HFFc6 (cell line): ENCODE results near the gene TMEM63B. TPM values are rescaled to one million over a fixed set of nuclear protein-coding genes. Genes with fewer than 3 reads are reported as not detected.

ENCODE experiments used
- DNase-seq: peaks from one replicate; pipeline ENCODE4 v3.0.0-alpha.2; 2018
- H3K27ac Mint-ChIP-seq: 2 replicates; pipeline ENCODE4 v1.8.0; 2020; ENCODE audit warnings: mild to moderate bottlenecking, mixed read lengths
- H3K27me3 Mint-ChIP-seq: 2 replicates; pipeline ENCODE4 v1.8.0; 2021; ENCODE audit warnings: mild to moderate bottlenecking, moderate library complexity, mixed read lengths; ENCODE audit not compliant: insufficient read depth
- H3K36me3 Mint-ChIP-seq: 2 replicates; pipeline ENCODE4 v1.8.0; 2021; ENCODE audit warnings: low read depth, mixed read lengths
- H3K4me1 Mint-ChIP-seq: 2 replicates; pipeline ENCODE4 v1.8.0; 2020; ENCODE audit warnings: low read depth, mixed read lengths
- H3K4me3 Mint-ChIP-seq: 2 replicates; pipeline ENCODE4 v1.8.0; 2020; ENCODE audit warnings: mild to moderate bottlenecking, moderate library complexity, mixed read lengths
- H3K9me3 Mint-ChIP-seq: 2 replicates; pipeline ENCODE4 v1.8.0; 2020; ENCODE audit warnings: mild to moderate bottlenecking, mixed read lengths
- long read RNA-seq: library from polyadenylated mRNA; unstranded; transcript quantifications from one replicate; pipeline ENCODE4 v2.0.0, GENCODE V29; 2019
- total RNA-seq, 6 experiments: library from RNA; stranded (reverse); fragmentation: NEBNext Ultra II Directional; extraction: Animal tissue kit (Norgen Biotek cat#: 25700); gene quantifications; 2 replicates in 1 of 6; 3 replicates in 5 of 6; pipeline ENCODE4 v1.2.3, GENCODE V29; 2021
- TF ChIP-seq, protein P1 (sequence below): fragments of 200-600 bp; sonication (generic); IDR thresholded peaks from 2 replicates; pipeline ENCODE4 v1.5.0; 2021; ENCODE audit warnings: antibody characterized with exemption, mild to moderate bottlenecking

The TMEM63B gene
- total RNA-seq, result 10 to 100 TPM; 38.3 to 55.1 (median 44.7) TPM
- long read RNA-seq, partial matches to known transcripts, result 1 of 2 reads
- long read RNA-seq, other reads (novel, unspliced or antisense), result 1 of 2 reads

- Mint-ChIP-seq H3K27me3 (no peaks in the 10 kb centered on the region), H3K9me3 (no peaks in the 10 kb centered on the region), H3K36me3 (peaks cover 16% of the 10 kb centered on the region), H3K4me3 (peak within 1 kb of the TSS; percentile 94), H3K27ac (peak within 1 kb of the TSS; percentile 90), H3K4me1 (peaks cover 51% of the 10 kb centered on the region)
- peak; percentile 79 for DNase-seq
- TF ChIP-seq, protein P1, sequence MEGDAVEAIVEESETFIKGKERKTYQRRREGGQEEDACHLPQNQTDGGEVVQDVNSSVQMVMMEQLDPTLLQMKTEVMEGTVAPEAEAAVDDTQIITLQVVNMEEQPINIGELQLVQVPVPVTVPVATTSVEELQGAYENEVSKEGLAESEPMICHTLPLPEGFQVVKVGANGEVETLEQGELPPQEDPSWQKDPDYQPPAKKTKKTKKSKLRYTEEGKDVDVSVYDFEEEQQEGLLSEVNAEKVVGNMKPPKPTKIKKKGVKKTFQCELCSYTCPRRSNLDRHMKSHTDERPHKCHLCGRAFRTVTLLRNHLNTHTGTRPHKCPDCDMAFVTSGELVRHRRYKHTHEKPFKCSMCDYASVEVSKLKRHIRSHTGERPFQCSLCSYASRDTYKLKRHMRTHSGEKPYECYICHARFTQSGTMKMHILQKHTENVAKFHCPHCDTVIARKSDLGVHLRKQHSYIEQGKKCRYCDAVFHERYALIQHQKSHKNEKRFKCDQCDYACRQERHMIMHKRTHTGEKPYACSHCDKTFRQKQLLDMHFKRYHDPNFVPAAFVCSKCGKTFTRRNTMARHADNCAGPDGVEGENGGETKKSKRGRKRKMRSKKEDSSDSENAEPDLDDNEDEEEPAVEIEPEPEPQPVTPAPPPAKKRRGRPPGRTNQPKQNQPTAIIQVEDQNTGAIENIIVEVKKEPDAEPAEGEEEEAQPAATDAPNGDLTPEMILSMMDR, result no peak
These were observed at the start of gene TMEM63B, which contains the start of gene MRPL14 for GRCh38 chr6:44127186-44128019. Gene TMEM63B (plus strand): TSS chr6:44127554. CDS start chr6:44134585, 7,031 bp downstream. Gene MRPL14 (minus strand): TSS chr6:44127452. CDS start chr6:44116611, 10,841 bp downstream.

GRCh38 chr6:44078219-44078826, 49.0 kb upstream of the TMEM63B start:
- Mint-ChIP-seq H3K4me1 (peaks cover 15% of the 10 kb centered on the region), H3K36me3 (no peaks in the 10 kb centered on the region), H3K4me3 (no peak overlapping the region), H3K27me3 (no peaks in the 10 kb centered on the region; the same call in 1 of the 2 replicates), H3K27ac (no peak overlapping the region), H3K9me3 (no peaks in the 10 kb centered on the region)
- TF ChIP-seq, protein P1, result no peak
- DNase-seq, result no peak

DNA sequence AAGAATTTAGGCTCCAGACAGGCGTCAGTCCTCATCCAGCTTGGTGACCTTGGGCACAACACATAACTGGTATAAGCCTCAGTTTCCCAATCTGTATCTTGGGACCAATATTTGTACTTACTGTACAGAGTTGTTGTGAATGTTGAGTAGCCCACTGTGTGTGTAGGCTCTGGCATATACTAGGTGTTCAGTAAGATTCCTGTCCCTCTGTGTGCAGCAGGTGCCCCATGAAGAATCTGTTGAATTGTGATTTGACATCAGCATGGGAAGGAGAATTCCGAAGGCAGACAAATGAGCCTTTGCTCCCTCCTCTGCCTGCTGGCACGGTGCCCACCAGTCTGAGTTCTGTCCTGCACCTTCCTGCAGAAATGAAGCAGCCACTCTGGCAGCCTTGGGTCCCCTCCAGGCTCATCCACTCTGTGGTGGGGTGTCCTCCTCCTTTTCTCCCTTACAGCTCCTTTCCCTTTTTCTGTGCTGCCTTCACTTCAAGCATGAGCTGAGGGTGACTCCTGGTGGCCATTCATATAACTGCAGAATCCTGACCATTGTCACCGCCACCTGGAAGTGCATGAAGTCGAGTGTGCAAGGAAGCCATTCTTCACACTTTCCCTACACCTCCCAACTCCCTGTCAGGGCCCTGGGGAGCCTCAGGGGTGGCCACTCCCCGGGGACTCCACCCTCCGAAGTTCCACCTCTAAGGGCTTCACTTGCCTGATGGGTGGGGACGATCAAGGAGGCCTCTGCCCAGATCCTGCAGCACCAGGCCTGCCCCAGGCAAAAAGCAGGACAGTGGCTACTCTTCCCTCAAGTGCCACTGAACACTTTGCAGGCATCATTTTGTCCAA, 48.3 kb upstream of the TMEM63B start:
- TF ChIP-seq, protein P1, result peak; percentile 98
- H3K36me3 Mint-ChIP-seq, result no peaks in the 10 kb centered on the region
- peaks cover 9% of the 10 kb centered on the region for H3K4me1 Mint-ChIP-seq
- DNase-seq, result peak; percentile 57
- H3K4me3 Mint-ChIP-seq, result no peak overlapping the region
- H3K9me3 Mint-ChIP-seq, result no peaks in the 10 kb centered on the region
- H3K27me3 Mint-ChIP-seq, result no peaks in the 10 kb centered on the region; the same call in 1 of the 2 replicates
- H3K27ac Mint-ChIP-seq, result no peak overlapping the region

- no peaks in the 10 kb centered on the region for H3K36me3 Mint-ChIP-seq
These were observed 47.7 kb upstream of the TMEM63B start for GRCh38 chr6:44079672-44080071.

More at GRCh38 chr6:44079672-44080071, 47.7 kb upstream of the TMEM63B start:
- DNase-seq, result no peak
- no peak overlapping the region for H3K27ac Mint-ChIP-seq
- TF ChIP-seq, protein P1, result no peak
- peaks cover 3% of the 10 kb centered on the region for H3K4me1 Mint-ChIP-seq
- no peaks in the 10 kb centered on the region; the same call in 1 of the 2 replicates for H3K27me3 Mint-ChIP-seq
- H3K9me3 Mint-ChIP-seq, result no peaks in the 10 kb centered on the region
- H3K4me3 Mint-ChIP-seq, result no peak overlapping the region
